Stimulated activated CD8-positive, alpha-beta memory T cell treated with anti-CD3 and anti-CD28 coated beads, Interleukin-7, amount 100 ng/mL, for 4 hours (primary cell): Measurements from ENCODE around the gene HOXB13.

Source experiments
- DNase-seq, 2 donors: peaks; one replicate each; pipeline ENCODE4 v3.0.0-alpha.2; 2020; ENCODE audit warnings: low read depth in 2 of 2

HOXB13 gene

GRCh38 chr17:48711128-48711527, 17.4 kb downstream of the HOXB13 start:
- no peak for DNase-seq

GRCh38 chr17:48704361-48705248, 23.9 kb downstream of the HOXB13 start:
- DNase-seq: no peak

GRCh38 chr17:48701864-48702532, 26.6 kb downstream of the HOXB13 start:
- DNase-seq: no peak

- no peak for DNase-seq
Measured at GRCh38 chr17:48693178-48693577, 35.4 kb downstream of the HOXB13 start.

GRCh38 chr17:48692049-48692448, 36.5 kb downstream of the HOXB13 start:
- no peak for DNase-seq

GRCh38 chr17:48690655-48691054, 37.9 kb downstream of the HOXB13 start:
- no peak for DNase-seq

GRCh38 chr17:48681609-48682008, 46.9 kb downstream of the HOXB13 start:
- DNase-seq: no peak

- no peak for DNase-seq
Measured at GRCh38 chr17:48679385-48680096, 49.0 kb downstream of the HOXB13 start.

- DNase-seq: peak; percentile 14 to 46
Measured at GRCh38 chr17:48678141-48678971, 50.2 kb downstream of the HOXB13 start.

GRCh38 chr17:48676963-48677558, 51.5 kb downstream of the HOXB13 start:
- no peak for DNase-seq
